Neuron (in vitro differentiated cells): ENCODE data around the gene PLA2G7.
"Not testable (repeated sequence)": the region's sequence is repeated elsewhere in the genome, so short reads cannot be mapped to it uniquely, and the experiment has no call there.

Source experiments
- H2AFZ ChIP-seq: one replicate; pipeline ENCODE4 v1.6.1; 2013; ENCODE audit warnings: low read depth, mild to moderate bottlenecking, inconsistent platforms, low read length, moderate library complexity
- H3K27me3 ChIP-seq: one replicate; pipeline ENCODE4 v1.6.1; 2013; ENCODE audit warnings: low read length; ENCODE audit not compliant: insufficient read depth
- H3K36me3 ChIP-seq: one replicate; pipeline ENCODE4 v1.6.1; 2013; ENCODE audit warnings: low read length; ENCODE audit not compliant: insufficient read depth
- H3K4me1 ChIP-seq: one replicate; pipeline ENCODE4 v1.6.1; 2013; ENCODE audit warnings: low read length; ENCODE audit not compliant: insufficient read depth
- H3K4me3 ChIP-seq: 2 replicates; pipeline ENCODE4 v1.5.1; 2013; ENCODE audit warnings: mild to moderate bottlenecking, low read length, moderate library complexity
- H3K9me3 ChIP-seq: one replicate; pipeline ENCODE4 v1.6.1; 2013; ENCODE audit warnings: low read length

The PLA2G7 gene

DNA sequence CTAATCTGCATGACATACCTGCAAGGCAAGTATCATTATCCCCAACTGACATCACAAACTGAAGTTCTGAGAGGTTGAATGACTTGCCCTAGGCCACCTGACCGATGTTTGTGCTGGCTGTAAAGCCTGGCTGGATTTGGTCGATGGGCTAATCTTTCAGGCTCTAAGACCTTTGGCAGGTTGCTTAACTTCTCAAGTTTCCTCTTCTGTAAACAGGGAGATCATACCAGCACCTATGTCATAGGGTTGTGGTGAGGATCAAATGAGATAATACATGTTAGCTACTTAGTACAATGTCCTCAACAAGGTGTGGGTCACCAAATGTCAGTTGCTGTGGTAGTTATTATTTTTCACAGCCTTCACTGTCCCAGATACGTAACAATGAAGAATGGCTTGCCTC, 25.8 kb upstream of the PLA2G7 start:
- no peaks in the 10 kb centered on the region for H3K4me1 ChIP-seq
- no peaks in the 10 kb centered on the region for H3K9me3 ChIP-seq
- no peaks in the 10 kb centered on the region for H3K36me3 ChIP-seq
- H3K4me3 ChIP-seq = no peak overlapping the region
- no peaks in the 10 kb centered on the region for H3K27me3 ChIP-seq
- no peak overlapping the region for H2AFZ ChIP-seq

DNA sequence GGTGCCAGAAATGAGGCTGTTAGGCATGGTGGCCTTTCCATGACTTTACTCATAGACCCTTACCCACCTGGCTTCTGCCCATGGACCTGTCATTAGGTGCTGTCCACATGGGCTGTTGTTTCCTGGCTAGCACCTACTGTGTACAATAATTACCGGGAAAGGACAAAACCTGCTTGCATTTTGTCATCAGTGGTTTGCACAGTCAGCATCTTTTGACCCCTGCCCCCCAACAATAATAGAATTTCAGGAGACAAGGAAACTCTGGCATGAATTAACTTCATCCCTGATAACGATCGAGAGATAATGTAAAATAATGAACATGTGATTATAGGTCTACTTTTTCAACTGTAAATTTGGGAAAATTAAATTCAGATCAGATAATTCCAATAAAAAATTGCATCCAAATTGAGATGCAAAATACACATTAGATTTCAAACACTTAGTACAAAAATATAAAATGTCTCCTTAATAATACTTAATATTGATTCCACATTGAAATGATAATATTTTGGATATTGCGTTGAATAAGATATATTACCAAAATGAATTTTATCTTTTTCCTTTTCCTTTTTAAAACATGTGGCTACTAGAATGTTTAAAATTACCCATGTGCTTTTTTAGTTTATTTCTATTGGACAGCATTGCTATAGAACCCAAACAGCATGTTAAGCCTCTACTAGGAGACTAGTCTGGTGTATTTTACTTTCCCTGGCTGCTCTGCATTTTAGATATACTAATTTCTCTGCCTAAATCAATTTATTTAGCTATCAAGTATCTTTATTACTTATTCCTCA, 24.0 kb upstream of the PLA2G7 start:
- Histone ChIP-seq H3K4me1 (no peaks in the 10 kb centered on the region), H3K9me3 (no peaks in the 10 kb centered on the region), H3K27me3 (no peaks in the 10 kb centered on the region), H3K4me3 (no peak overlapping the region), H3K36me3 (no peaks in the 10 kb centered on the region), H2AFZ (no peak overlapping the region)

DNA sequence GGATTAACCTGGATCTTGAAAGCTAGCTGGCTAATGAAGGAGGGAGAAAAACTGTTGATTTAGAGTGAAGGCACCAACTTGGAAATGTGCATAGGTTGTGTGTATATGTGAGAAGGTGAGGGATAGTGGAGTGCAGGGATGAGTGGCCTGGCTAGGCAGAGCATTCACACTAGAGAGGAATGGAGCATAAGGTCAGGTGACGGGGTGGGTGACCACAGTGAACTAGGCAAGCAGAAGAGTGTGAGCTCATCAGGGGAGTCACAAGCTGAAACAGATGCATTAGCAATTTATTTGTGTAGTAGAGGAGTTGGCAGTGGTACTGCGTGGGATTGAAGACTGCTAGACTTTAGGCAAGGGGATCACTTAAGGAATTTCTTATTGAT, 22.0 kb upstream of the PLA2G7 start:
- Histone ChIP-seq H3K9me3 (no peaks in the 10 kb centered on the region), H3K27me3 (no peaks in the 10 kb centered on the region), H3K4me1 (no peaks in the 10 kb centered on the region), H3K36me3 (no peaks in the 10 kb centered on the region), H3K4me3 (no peak overlapping the region), H2AFZ (no peak overlapping the region)

DNA sequence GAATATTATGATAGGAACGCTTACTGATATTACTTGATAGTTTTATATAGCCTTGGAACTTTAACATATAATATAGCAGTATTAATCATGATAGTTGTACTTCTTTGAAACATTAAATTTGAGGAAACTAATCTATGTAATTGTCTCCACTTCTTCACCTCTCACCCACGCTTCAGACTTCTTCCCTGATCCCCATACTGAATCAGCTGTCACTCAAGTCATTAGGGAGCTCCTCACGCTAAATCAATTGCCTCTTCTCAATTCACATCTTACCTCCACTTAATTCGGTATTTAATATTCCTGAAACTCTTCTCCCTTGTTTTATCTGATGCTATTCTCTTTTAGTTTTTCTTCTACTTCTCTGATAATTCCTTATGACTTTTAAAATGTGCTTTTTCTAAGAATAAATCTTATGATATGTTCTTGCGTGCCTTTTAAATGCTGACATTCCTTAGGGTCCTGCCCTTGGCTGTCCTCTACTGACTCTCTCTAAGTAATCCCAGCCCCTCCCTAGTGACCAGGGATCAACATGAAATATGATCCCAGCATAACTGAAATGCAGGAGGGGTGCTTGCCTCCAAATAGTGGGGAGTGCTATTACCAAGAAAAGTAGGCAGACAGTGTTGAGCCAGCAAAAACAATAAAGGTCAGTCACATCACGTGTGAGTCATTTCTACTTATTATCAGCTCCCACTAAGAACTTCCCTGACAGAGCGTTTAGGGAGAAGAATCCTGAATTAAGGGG, 21.5 kb upstream of the PLA2G7 start:
- no peaks in the 10 kb centered on the region for H3K9me3 ChIP-seq
- no peaks in the 10 kb centered on the region for H3K4me1 ChIP-seq
- no peaks in the 10 kb centered on the region for H3K36me3 ChIP-seq
- H3K27me3 ChIP-seq = no peaks in the 10 kb centered on the region
- no peak overlapping the region for H2AFZ ChIP-seq
- H3K4me3 ChIP-seq = no peak overlapping the region

DNA sequence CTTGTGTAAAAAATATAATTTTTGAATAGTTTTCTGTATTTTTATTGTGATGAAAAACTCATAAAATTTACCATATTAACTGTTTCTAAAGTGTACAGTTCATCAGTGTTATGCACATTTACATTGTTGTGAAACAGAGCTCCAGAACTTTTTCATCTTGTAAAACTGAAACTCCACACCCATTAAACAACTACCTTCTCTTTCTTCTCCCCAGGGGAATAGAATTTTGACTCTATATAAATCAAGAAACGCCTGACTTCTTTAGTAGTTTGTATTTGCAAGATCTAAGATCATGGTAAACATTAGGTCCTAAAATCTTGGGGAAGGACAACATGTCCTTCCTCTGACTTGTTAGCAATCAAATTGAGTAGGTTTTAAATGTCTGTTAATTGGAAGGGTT, 20.7 kb upstream of the PLA2G7 start:
- H3K27me3 ChIP-seq = no peaks in the 10 kb centered on the region
- H3K4me1 ChIP-seq = no peaks in the 10 kb centered on the region
- no peak overlapping the region for H3K4me3 ChIP-seq
- no peaks in the 10 kb centered on the region for H3K9me3 ChIP-seq
- H3K36me3 ChIP-seq = no peaks in the 10 kb centered on the region
- H2AFZ ChIP-seq = no peak overlapping the region

DNA sequence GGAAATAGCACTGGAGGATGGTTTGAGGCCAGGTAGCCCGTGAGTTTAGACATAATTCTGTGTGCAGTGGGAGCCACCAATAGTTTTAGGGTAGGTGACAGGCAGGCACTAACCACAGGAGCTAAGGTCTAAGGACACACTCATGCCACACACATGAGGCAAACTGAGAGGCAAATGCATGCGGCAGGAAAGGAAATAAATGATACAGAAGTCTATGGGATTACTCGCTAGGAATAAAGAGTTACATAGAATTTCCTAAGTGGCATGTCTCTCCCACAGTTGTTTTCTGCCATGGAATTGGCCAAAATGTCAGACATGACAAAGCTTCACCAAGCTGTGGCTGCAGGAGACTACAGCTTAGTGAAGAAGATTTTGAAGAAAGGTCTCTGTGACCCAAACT, 16.5 kb upstream of the PLA2G7 start:
- Histone ChIP-seq H3K27me3 (no peaks in the 10 kb centered on the region), H2AFZ (no peak overlapping the region), H3K4me3 (no peak overlapping the region), H3K36me3 (no peaks in the 10 kb centered on the region), H3K4me1 (no peaks in the 10 kb centered on the region), H3K9me3 (no peaks in the 10 kb centered on the region)

DNA sequence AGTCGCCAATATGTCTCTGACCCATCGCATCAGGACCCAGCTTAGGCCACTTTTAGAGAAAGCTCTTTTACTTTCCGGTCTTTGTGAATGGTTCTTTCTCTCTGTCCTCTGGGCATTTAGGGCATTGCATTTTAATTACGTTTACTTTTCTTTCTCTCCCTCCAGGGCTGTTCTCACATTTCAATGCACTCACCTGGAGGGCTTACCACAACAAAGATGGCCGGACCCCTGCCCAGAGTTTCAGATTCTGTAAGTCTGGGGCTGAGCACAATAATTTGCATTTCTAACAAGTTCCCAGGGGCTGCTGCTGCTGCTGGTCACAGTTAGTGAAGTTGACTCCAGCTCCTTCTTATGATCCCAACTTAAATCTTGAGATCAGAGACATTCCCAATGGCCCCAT, 14.6 kb upstream of the PLA2G7 start:
- Histone ChIP-seq H3K4me3 (no peak overlapping the region), H3K36me3 (no peaks in the 10 kb centered on the region), H3K27me3 (no peaks in the 10 kb centered on the region), H3K4me1 (no peaks in the 10 kb centered on the region), H2AFZ (no peak overlapping the region), H3K9me3 (no peaks in the 10 kb centered on the region)

DNA sequence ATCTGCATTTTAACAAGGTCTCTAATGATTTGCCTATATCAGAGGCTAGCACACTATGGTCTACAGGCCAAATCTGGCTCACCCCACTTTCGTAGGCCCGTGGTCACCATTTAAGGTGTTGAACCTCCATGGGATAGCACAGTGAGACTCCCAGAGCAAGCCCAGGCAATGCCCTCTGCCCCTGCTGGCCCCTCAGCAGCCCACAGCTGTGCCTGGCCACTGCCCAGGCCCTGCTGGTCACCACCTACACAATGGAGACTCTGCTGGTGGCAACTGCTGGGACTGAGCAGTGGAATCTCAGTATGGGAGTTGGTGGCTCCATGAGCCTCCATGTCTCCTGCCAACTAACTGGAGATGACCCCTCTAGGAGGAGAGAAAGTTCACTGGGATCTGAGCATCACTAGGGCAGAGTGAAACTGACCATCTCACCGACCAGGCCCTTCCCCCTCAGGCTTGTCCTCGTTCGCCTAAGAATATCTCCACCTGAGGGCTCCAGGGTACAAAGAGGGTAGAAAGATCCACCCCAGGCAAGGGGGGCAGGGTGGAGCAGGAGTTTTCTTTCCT, 13.8 kb upstream of the PLA2G7 start:
- no peaks in the 10 kb centered on the region for H3K4me1 ChIP-seq
- no peaks in the 10 kb centered on the region for H3K9me3 ChIP-seq
- H3K36me3 ChIP-seq = no peaks in the 10 kb centered on the region
- H3K27me3 ChIP-seq = no peaks in the 10 kb centered on the region
- no peak overlapping the region for H2AFZ ChIP-seq
- H3K4me3 ChIP-seq = no peak overlapping the region

DNA sequence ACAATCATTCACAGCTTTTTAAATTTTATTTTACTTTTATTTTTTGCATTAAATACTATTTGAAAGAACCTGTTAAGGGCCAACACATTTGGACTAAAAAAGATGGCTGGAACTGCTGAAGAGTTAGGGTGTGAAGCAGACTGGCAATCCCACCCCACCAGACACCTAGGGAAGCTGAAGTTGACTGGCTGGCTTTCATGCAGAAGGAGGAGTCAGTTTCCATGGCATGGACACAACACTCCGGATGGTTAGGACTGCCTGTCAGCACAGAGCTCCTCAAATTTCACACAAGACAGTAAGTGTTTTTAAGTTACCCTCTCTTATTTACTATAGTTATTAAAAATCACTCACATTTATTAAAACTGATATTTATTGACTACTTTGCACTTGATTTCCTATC, 11.5 kb upstream of the PLA2G7 start, which contains the start of gene ANKRD66:
TSS of gene ANKRD66 (plus strand) at position 238 of the 400 bp plus-strand sequence. CDS start 5,016 bp downstream, outside the sequence.
- Histone ChIP-seq H3K4me1 (no peaks in the 10 kb centered on the region), H3K9me3 (no peaks in the 10 kb centered on the region), H3K36me3 (no peaks in the 10 kb centered on the region), H2AFZ (no peak within 1 kb of the TSS), H3K27me3 (no peaks in the 10 kb centered on the region), H3K4me3 (no peak within 1 kb of the TSS)

DNA sequence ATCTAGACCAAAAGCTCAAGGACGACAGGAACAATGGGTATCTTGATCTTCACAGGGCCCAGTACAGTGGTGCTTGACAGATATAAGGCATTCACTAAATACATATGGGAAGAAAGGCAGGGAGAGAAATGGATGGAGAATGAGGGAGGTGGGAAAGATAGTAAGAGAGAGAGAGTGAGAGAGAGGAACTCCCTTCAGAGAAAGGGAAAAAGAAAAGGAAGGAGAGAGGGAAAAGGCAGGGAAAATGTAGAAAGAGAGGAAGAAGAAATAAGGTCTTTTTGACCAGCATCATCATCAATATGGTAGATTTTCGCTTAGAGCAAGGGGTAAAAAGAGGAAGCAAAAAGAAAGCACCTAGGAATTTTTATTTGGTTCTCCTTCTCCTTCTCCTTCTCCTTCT, 10.8 kb upstream of the PLA2G7 start:
- no peak overlapping the region for H3K4me3 ChIP-seq
- H2AFZ ChIP-seq = no peak overlapping the region
- H3K36me3 ChIP-seq = no peaks in the 10 kb centered on the region
- H3K9me3 ChIP-seq = no peaks in the 10 kb centered on the region
- no peaks in the 10 kb centered on the region for H3K4me1 ChIP-seq
- no peaks in the 10 kb centered on the region for H3K27me3 ChIP-seq

DNA sequence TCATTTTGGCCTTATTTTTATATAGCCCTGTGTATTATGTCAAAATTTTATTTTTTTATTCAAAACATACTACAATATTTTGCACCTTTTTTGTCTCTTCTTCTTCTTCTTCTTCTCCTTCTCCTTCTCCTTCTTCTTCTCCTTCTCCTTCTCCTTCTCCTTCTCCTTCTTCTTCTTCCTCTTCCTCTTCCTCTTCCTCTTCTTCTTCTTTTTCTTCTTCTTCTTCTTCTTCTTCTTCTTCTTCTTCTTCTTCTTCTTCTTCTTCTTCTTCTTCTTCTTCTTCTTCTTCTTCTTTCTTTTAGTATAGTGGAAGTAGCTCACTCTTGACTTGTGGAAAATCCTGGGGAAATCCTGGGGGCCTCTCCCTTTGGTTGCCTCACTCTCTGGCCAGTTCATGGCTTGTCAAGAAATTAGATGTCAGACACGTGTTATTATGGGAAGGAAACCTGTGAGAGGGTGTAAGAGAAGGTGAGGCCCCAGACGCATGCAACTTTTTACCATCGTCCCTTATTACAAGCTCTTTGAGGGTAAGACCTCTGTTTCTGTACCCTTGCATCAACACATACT, 9.1 kb upstream of the PLA2G7 start:
- not testable (repeated sequence) for H2AFZ ChIP-seq, H3K4me1 ChIP-seq, H3K36me3 ChIP-seq, H3K9me3 ChIP-seq, H3K27me3 ChIP-seq, H3K4me3 ChIP-seq

DNA sequence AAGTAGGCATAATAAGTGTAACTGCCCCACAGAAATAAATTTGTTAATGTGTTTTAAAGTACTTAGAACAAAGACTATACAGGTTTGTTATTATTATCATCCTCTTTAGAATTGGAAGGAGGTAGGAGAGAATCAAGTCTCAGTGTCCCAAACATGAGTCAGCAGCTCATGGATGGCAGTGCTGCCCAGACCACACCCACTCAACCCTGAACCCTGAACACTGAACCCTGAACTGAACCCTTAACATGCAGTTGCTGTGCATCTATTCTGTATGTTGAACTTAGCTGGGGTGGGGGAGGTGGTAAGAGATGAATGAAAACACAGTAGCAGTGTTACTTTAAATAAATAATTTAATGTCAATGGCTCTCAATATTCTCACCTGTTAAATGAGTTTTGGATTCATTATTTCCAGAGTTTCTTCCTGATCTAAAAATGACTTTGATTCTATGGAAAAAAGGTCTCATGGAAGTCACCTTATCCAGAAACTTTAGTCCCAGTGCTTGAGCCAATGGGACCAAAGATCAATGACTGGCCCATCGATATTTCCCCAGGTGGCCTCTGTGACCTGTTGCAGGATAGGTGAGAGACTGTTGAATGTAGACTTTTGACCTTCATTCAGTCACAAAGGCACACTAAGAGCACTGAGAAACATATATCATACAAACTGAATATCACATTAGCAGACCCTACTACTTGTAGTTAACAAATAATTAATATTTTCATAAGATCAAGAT, 8.4 kb upstream of the PLA2G7 start:
- Histone ChIP-seq H3K4me1 (no peaks in the 10 kb centered on the region), H3K9me3 (no peaks in the 10 kb centered on the region), H3K4me3 (no peak overlapping the region), H3K36me3 (no peaks in the 10 kb centered on the region), H2AFZ (no peak overlapping the region), H3K27me3 (no peaks in the 10 kb centered on the region)

DNA sequence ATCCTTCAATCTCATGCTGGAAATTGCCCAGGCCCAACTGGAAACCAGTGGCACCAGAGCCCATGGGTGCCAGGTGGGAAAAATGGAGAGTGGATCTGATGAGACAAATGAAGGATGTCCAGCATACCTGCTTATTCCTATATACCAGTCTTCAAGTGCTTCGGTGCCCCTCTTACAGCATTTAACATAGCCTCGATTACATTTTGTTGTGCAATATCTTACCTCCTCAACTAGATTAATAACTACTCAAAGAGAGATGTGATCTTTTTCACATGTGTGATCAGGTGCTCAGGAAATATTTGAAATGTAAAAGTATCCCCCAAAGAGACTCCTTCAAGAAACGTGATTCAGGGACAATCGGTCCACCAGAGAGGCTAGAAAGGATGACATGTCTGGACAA, 6.7 kb upstream of the PLA2G7 start:
- H3K4me3 ChIP-seq = no peak overlapping the region
- no peaks in the 10 kb centered on the region for H3K36me3 ChIP-seq
- H2AFZ ChIP-seq = no peak overlapping the region
- peaks cover 5% of the 10 kb centered on the region for H3K27me3 ChIP-seq
- no peaks in the 10 kb centered on the region for H3K4me1 ChIP-seq
- H3K9me3 ChIP-seq = no peaks in the 10 kb centered on the region
